ENCODE data around the gene GHRHR. TPM values are rescaled to one million over a fixed set of nuclear protein-coding genes. Genes with fewer than 3 reads are reported as not detected.

Gene GHRHR
- total RNA-seq, 1 experiment from 2014 or later: not detected

DNA sequence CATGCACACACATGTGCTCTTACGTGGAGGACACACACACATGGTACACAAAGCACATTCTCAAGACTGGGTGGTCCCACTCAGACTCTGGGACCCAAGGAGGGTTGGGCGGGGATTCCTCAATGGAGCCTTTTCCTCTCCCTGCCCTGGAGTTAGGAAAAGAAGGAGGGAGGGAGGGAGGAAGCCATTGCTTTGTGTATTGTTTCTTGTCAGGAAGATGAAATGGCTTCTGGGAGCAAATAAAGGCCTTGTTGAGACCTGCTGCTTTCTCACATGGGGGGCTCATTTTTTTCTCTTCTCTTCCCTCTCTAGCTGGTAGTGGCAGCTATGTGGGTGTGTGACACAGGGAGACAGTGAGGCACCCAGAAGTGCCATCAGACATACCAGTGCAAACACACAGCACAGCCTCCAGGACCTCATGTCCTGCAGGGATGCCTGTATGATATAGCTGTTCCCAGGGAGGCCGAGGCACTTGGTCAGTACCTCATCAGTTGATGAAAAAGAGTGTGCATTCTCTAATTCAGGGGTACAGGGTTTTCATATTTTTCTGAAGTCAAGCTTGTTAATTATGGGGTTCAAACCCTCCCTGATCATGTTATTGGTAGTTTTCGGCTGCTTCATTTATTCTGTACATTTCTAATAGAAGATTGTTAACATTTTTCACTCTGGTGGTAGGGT lies 46.4 kb upstream of the GHRHR start:
- Mint-ChIP-seq H3K4me1 (ENCODE audit: low read depth, unreplicated experiment) (peaks cover 12% of the 10 kb centered on the region), H3K9me3 (ENCODE audit: unreplicated experiment) (no peaks in the 10 kb centered on the region), H3K4me3 (ENCODE audit: unreplicated experiment) (no peak overlapping the region), H3K36me3 (ENCODE audit: insufficient read depth, unreplicated experiment) (no peaks in the 10 kb centered on the region), H3K27me3 (ENCODE audit: insufficient read depth, unreplicated experiment) (no peaks in the 10 kb centered on the region), H3K27ac (ENCODE audit: unreplicated experiment) (no peak overlapping the region)
- Histone ChIP-seq H3K4me1 (peaks cover 27% of the 10 kb centered on the region), H3K27me3 (replicated peaks; ENCODE audit: control insufficient read depth, insufficient read depth, low read length) (no peaks in the 10 kb centered on the region), H3K4me3 (ENCODE audit: low read depth, low read length) (no peak overlapping the region), H3K9me3 (no peaks in the 10 kb centered on the region), H3K36me3 (ENCODE audit: control insufficient read depth, insufficient read depth, low read length) (no peaks in the 10 kb centered on the region)
- BruUV-seq (replicated peaks): no TSS peak
- intact Hi-C loops (cut with micrococcal nuclease; ENCODE audit: unreplicated experiment): no loop called here
- DNase-seq: no peak
- TF ChIP-seq, protein P1, sequence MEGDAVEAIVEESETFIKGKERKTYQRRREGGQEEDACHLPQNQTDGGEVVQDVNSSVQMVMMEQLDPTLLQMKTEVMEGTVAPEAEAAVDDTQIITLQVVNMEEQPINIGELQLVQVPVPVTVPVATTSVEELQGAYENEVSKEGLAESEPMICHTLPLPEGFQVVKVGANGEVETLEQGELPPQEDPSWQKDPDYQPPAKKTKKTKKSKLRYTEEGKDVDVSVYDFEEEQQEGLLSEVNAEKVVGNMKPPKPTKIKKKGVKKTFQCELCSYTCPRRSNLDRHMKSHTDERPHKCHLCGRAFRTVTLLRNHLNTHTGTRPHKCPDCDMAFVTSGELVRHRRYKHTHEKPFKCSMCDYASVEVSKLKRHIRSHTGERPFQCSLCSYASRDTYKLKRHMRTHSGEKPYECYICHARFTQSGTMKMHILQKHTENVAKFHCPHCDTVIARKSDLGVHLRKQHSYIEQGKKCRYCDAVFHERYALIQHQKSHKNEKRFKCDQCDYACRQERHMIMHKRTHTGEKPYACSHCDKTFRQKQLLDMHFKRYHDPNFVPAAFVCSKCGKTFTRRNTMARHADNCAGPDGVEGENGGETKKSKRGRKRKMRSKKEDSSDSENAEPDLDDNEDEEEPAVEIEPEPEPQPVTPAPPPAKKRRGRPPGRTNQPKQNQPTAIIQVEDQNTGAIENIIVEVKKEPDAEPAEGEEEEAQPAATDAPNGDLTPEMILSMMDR (IDR thresholded peaks at IDR 0.05; ENCODE audit: insufficient read depth in 1 of 2, low read depth in 1 of 2, low read length in 1 of 2, severe bottlenecking in 1 of 2, unreplicated experiment in 1 of 2): no peak
- ChIA-PET CTCF (no interaction called here), POLR2A (no interaction called here)

- BruUV-seq (replicated peaks): no TSS peak
- Mint-ChIP-seq H3K9me3 (ENCODE audit: unreplicated experiment) (no peaks in the 10 kb centered on the region), H3K4me1 (ENCODE audit: low read depth, unreplicated experiment) (peaks cover 9% of the 10 kb centered on the region), H3K27ac (ENCODE audit: unreplicated experiment) (no peak overlapping the region), H3K4me3 (ENCODE audit: unreplicated experiment) (no peak overlapping the region), H3K36me3 (ENCODE audit: insufficient read depth, unreplicated experiment) (no peaks in the 10 kb centered on the region), H3K27me3 (ENCODE audit: insufficient read depth, unreplicated experiment) (no peaks in the 10 kb centered on the region)
- no peak for DNase-seq
- Histone ChIP-seq H3K4me1 (peaks cover 18% of the 10 kb centered on the region), H3K36me3 (ENCODE audit: control insufficient read depth, insufficient read depth, low read length) (no peaks in the 10 kb centered on the region), H3K4me3 (ENCODE audit: low read depth, low read length) (no peak overlapping the region), H3K9me3 (no peaks in the 10 kb centered on the region), H3K27me3 (replicated peaks; ENCODE audit: control insufficient read depth, insufficient read depth, low read length) (no peaks in the 10 kb centered on the region)
- intact Hi-C loops (cut with micrococcal nuclease; ENCODE audit: unreplicated experiment): no loop called here
- ChIA-PET POLR2A (no interaction called here), CTCF (interaction anchor here (0.7 kb wide), 1 partner anchor 108 kb away, joined by 3 read pairs; no protein-coding TSS in a partner anchor)
- TF ChIP-seq, protein P1 (IDR thresholded peaks at IDR 0.05; ENCODE audit: insufficient read depth in 1 of 2, low read depth in 1 of 2, low read length in 1 of 2, severe bottlenecking in 1 of 2, unreplicated experiment in 1 of 2): no peak
Measured at GRCh38 chr7:30918676-30919075, 45.1 kb upstream of the GHRHR start.

DNA sequence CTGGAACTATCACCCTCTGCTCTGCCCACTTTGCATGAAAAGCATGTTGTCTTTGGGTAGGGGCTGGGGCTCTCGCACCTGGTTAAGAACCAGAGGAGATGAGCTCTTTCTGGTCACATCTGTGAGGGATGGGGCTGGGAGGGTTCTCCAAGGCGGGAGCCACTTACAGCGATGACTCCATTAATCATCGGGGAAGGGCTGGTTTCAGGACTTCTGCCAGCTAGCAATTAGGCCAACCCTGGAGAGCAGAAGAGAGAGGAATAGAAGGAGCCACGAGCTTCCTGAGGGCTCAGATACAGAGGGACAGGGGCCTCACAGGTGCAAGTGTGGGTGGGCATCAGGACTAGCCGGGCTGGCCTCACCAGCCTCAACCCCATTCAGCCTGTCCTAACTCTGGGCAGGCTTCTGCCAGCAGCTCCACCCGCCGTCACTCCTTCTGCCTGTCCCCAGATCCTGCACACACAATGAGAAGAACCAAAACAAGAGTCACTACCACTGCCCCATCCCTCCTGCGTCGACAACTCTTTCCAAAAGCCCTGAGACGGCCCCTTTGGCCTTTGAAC lies 43.7 kb upstream of the GHRHR start:
- Histone ChIP-seq H3K27me3 (replicated peaks; ENCODE audit: control insufficient read depth, insufficient read depth, low read length) (no peaks in the 10 kb centered on the region), H3K4me3 (ENCODE audit: low read depth, low read length) (no peak overlapping the region), H3K9me3 (no peaks in the 10 kb centered on the region), H3K4me1 (peaks cover 4% of the 10 kb centered on the region), H3K36me3 (ENCODE audit: control insufficient read depth, insufficient read depth, low read length) (no peaks in the 10 kb centered on the region)
- Mint-ChIP-seq H3K27me3 (ENCODE audit: insufficient read depth, unreplicated experiment) (no peaks in the 10 kb centered on the region), H3K4me3 (ENCODE audit: unreplicated experiment) (no peak overlapping the region), H3K9me3 (ENCODE audit: unreplicated experiment) (no peaks in the 10 kb centered on the region), H3K27ac (ENCODE audit: unreplicated experiment) (no peak overlapping the region), H3K36me3 (ENCODE audit: insufficient read depth, unreplicated experiment) (no peaks in the 10 kb centered on the region), H3K4me1 (ENCODE audit: low read depth, unreplicated experiment) (peaks cover 4% of the 10 kb centered on the region)
- peak in 1 of 2 experiments; percentile 21 for DNase-seq
- TF ChIP-seq, protein P1 (IDR thresholded peaks at IDR 0.05; ENCODE audit: insufficient read depth in 1 of 2, low read depth in 1 of 2, low read length in 1 of 2, severe bottlenecking in 1 of 2, unreplicated experiment in 1 of 2): no peak
- BruUV-seq (replicated peaks): no TSS peak
- intact Hi-C loops (cut with micrococcal nuclease; ENCODE audit: unreplicated experiment): no loop called here
- ChIA-PET POLR2A (no interaction called here), CTCF (no interaction called here)

Data from Caco-2 (cell line).